ENCODE measurements around the gene CENPN. TPM values are rescaled to one million over a fixed set of nuclear protein-coding genes. Genes with fewer than 3 reads are reported as not detected.

The CENPN gene
- total RNA-seq, 1 experiment from 2014 or later = 68.9 TPM

- Histone ChIP-seq H3F3A (ENCODE audit: insufficient read depth, low read depth) (no peaks in the 10 kb centered on the region; the same call in 1 of the 2 replicates), H3K9me3 (ENCODE audit: insufficient read depth, low read depth) (no peaks in the 10 kb centered on the region), H3K4me3 (no peak overlapping the region), H3K27me3 (ENCODE audit: insufficient read depth, low read depth) (no peaks in the 10 kb centered on the region), H3K4me2 (no peak overlapping the region), H3K4me1 (replicated peaks; ENCODE audit: insufficient read depth) (no peaks in the 10 kb centered on the region), H2AFZ (no peak overlapping the region), H3K36me3 (ENCODE audit: low read depth) (peaks cover 50% of the 10 kb centered on the region), H4K20me1 (ENCODE audit: insufficient read depth) (no peaks in the 10 kb centered on the region), H3K27ac (no peak overlapping the region), H3K9me2 (ENCODE audit: insufficient read depth) (no peaks in the 10 kb centered on the region), H3K79me2 (ENCODE audit: low read depth) (no peaks in the 10 kb centered on the region)
- ChIA-PET CTCF (interaction anchor here (0.7 kb wide), 1 partner anchor 160 kb away, joined by 10 read pairs; no protein-coding TSS in a partner anchor), POLR2A (ENCODE audit: unreplicated experiment) (no interaction called here)
- no TSS peak for BruUV-seq (replicated peaks)
- intact Hi-C loops (cut with micrococcal nuclease; ENCODE audit: unreplicated experiment) = no loop called here
- TF ChIP-seq EZH2 (IDR thresholded peaks at IDR 0.05; ENCODE audit: low read depth) = no peak
- no peak for DNase-seq
Observed at GRCh38 chr16:81018496-81018895, 11.5 kb downstream of the CENPN start.

GRCh38 chr16:81026429-81026828, 19.4 kb downstream of the CENPN start:
- H3K36me3 ChIP-seq (ENCODE audit: low read depth) = peaks cover 21% of the 10 kb centered on the region
- no peaks in the 10 kb centered on the region for H3K9me3 ChIP-seq (ENCODE audit: insufficient read depth, low read depth)
- TF ChIP-seq CTCF (conservative IDR thresholded peaks at IDR 0.05) = no peak
- TF ChIP-seq EZH2 (IDR thresholded peaks at IDR 0.05; ENCODE audit: low read depth) = no peak
- no peaks in the 10 kb centered on the region for H3K27me3 ChIP-seq (ENCODE audit: insufficient read depth, low read depth)
- no peak overlapping the region for H3K27ac ChIP-seq
- no peak overlapping the region for H3K4me2 ChIP-seq
- DNase-seq = no peak
- no peak overlapping the region for H3K4me3 ChIP-seq
- no peaks in the 10 kb centered on the region for H3K4me1 ChIP-seq (replicated peaks; ENCODE audit: insufficient read depth)
- intact Hi-C loops (cut with micrococcal nuclease; ENCODE audit: unreplicated experiment) = no loop called here
- H3K9me2 ChIP-seq (ENCODE audit: insufficient read depth) = no peaks in the 10 kb centered on the region
- H4K20me1 ChIP-seq (ENCODE audit: insufficient read depth) = no peaks in the 10 kb centered on the region
- POLR2A ChIA-PET (ENCODE audit: unreplicated experiment) = no interaction called here
- peaks cover 4% of the 10 kb centered on the region; the same call in 1 of the 2 replicates for H3F3A ChIP-seq (ENCODE audit: insufficient read depth, low read depth)
- no peaks in the 10 kb centered on the region for H3K79me2 ChIP-seq (ENCODE audit: low read depth)
- CTCF ChIA-PET = no interaction called here
- H2AFZ ChIP-seq = no peak overlapping the region
- no TSS peak for BruUV-seq (replicated peaks)

GRCh38 chr16:81029930-81030604, 23.1 kb downstream of the CENPN start:
- intact Hi-C loops (cut with micrococcal nuclease; ENCODE audit: unreplicated experiment) = loop anchor here (10.0 kb wide), 1 partner anchor 335 kb away; no protein-coding TSS in a partner anchor
- H3K27me3 ChIP-seq (ENCODE audit: insufficient read depth, low read depth) = no peaks in the 10 kb centered on the region
- H3K79me2 ChIP-seq (ENCODE audit: low read depth) = no peaks in the 10 kb centered on the region
- H3K4me2 ChIP-seq = no peak overlapping the region
- no TSS peak for BruUV-seq (replicated peaks)
- CTCF ChIA-PET = interaction anchor here (0.6 kb wide), 1 partner anchor 274 kb away, joined by 3 read pairs; no protein-coding TSS in a partner anchor
- POLR2A ChIA-PET (ENCODE audit: unreplicated experiment) = interaction anchor here (0.6 kb wide), 1 partner anchor 20 kb away, joined by 3 read pairs; no protein-coding TSS in a partner anchor
- H3K9me3 ChIP-seq (ENCODE audit: insufficient read depth, low read depth) = no peaks in the 10 kb centered on the region
- H3K36me3 ChIP-seq (ENCODE audit: low read depth) = peaks cover 4% of the 10 kb centered on the region; the same call in 1 of the 2 replicates
- no peaks in the 10 kb centered on the region for H4K20me1 ChIP-seq (ENCODE audit: insufficient read depth)
- H3F3A ChIP-seq (ENCODE audit: insufficient read depth, low read depth) = no peaks in the 10 kb centered on the region
- TF ChIP-seq CTCF (conservative IDR thresholded peaks at IDR 0.05) = no peak
- no peak for TF ChIP-seq EZH2 (IDR thresholded peaks at IDR 0.05; ENCODE audit: low read depth)
- no peak for DNase-seq
- H3K9me2 ChIP-seq (ENCODE audit: insufficient read depth) = no peaks in the 10 kb centered on the region
- H2AFZ ChIP-seq = no peak overlapping the region
- peaks cover 2% of the 10 kb centered on the region for H3K4me1 ChIP-seq (replicated peaks; ENCODE audit: insufficient read depth)
- H3K4me3 ChIP-seq = no peak overlapping the region
- H3K27ac ChIP-seq = no peak overlapping the region

All from PC-9 (cell line).